H9 (cell line): ENCODE measurements around the gene SLC24A2. TPM values are rescaled to one million over a fixed set of nuclear protein-coding genes. Genes with fewer than 3 reads are reported as not detected.

ENCODE experiments used
- DNase-seq: peaks from one replicate; pipeline ENCODE4 v3.0.0-alpha.2; 2017
- H2AFZ ChIP-seq: one replicate; pipeline ENCODE4 v1.6.1; 2013; ENCODE audit warnings: mild to moderate bottlenecking, low read length, control low read depth, moderate library complexity
- H2AK5ac ChIP-seq: 2 replicates; pipeline ENCODE4 v1.6.1; 2013; ENCODE audit warnings: low read length, control low read depth, mixed read lengths; ENCODE audit not compliant: insufficient read length
- H2BK120ac ChIP-seq: one replicate; pipeline ENCODE4 v1.6.1; 2013; ENCODE audit warnings: low read depth, mild to moderate bottlenecking, low read length, control low read depth, inconsistent platforms; ENCODE audit not compliant: poor library complexity, severe bottlenecking
- H2BK12ac ChIP-seq: 2 replicates; pipeline ENCODE4 v1.6.1; 2013; ENCODE audit warnings: low read length, control low read depth, mixed read lengths, low read depth; ENCODE audit not compliant: insufficient read length
- H2BK15ac ChIP-seq: 2 replicates; pipeline ENCODE4 v1.6.1; 2013; ENCODE audit warnings: low read depth, low read length, control low read depth
- H2BK20ac ChIP-seq: one replicate; pipeline ENCODE4 v1.6.1; 2013; ENCODE audit warnings: low read depth, mild to moderate bottlenecking, low read length, control low read depth, inconsistent platforms; ENCODE audit not compliant: poor library complexity, severe bottlenecking
- H2BK5ac ChIP-seq: 2 replicates; pipeline ENCODE4 v1.6.1; 2013; ENCODE audit warnings: low read length, control low read depth, mixed read lengths; ENCODE audit not compliant: insufficient read length
- H3K14ac ChIP-seq: 2 replicates; pipeline ENCODE4 v1.6.1; 2013; ENCODE audit warnings: low read length, control low read depth; ENCODE audit not compliant: insufficient read depth
- H3K18ac ChIP-seq: 2 replicates; pipeline ENCODE4 v1.6.1; 2013; ENCODE audit warnings: low read depth, mild to moderate bottlenecking, mixed read lengths, low read length, control low read depth; ENCODE audit not compliant: insufficient read length
- H3K23ac ChIP-seq: 2 replicates; pipeline ENCODE4 v1.6.1; 2013; ENCODE audit warnings: low read length, control low read depth, mixed read lengths, low read depth; ENCODE audit not compliant: insufficient read length
- H3K23me2 ChIP-seq: 2 replicates; pipeline ENCODE4 v1.6.1; 2013; ENCODE audit warnings: low read depth, mild to moderate bottlenecking, mixed read lengths, low read length, control low read depth; ENCODE audit not compliant: insufficient read length, poor library complexity, severe bottlenecking
- H3K27ac ChIP-seq: 2 replicates; pipeline ENCODE4 v1.5.1; 2013; ENCODE audit warnings: low read length, control low read depth, mixed read lengths, low read depth; ENCODE audit not compliant: insufficient read length
- H3K27me3 ChIP-seq: 2 replicates; pipeline ENCODE4 v1.6.1; 2013; ENCODE audit warnings: low read length, control low read depth, inconsistent platforms; ENCODE audit not compliant: insufficient read depth
- H3K4ac ChIP-seq: 2 replicates; pipeline ENCODE4 v1.6.1; 2013; ENCODE audit warnings: low read depth, mild to moderate bottlenecking, control low read depth, inconsistent platforms, low read length, moderate library complexity
- H3K4me1 ChIP-seq: 2 replicates; pipeline ENCODE4 v1.6.1; 2013; ENCODE audit warnings: low read length, control low read depth, inconsistent platforms; ENCODE audit not compliant: insufficient read depth
- H3K4me2 ChIP-seq: 2 replicates; pipeline ENCODE4 v1.6.1; 2013; ENCODE audit warnings: low read length, control low read depth, mixed read lengths; ENCODE audit not compliant: insufficient read length, insufficient read depth
- H3K56ac ChIP-seq: 2 replicates; pipeline ENCODE4 v1.6.1; 2013; ENCODE audit warnings: low read depth, mild to moderate bottlenecking, mixed read lengths, low read length, control low read depth; ENCODE audit not compliant: insufficient read length
- H3K79me1 ChIP-seq: 2 replicates; pipeline ENCODE4 v1.6.1; 2013; ENCODE audit warnings: low read depth, mild to moderate bottlenecking, moderate library complexity, low read length, control low read depth, inconsistent platforms; ENCODE audit not compliant: insufficient read depth, poor library complexity, severe bottlenecking
- H3K79me2 ChIP-seq: 2 replicates; pipeline ENCODE4 v1.6.1; 2013; ENCODE audit warnings: low read length, control low read depth, inconsistent platforms; ENCODE audit not compliant: insufficient read depth
- H3K9ac ChIP-seq: 2 replicates; pipeline ENCODE4 v1.6.1; 2013; ENCODE audit warnings: low read length, control low read depth, mixed read lengths; ENCODE audit not compliant: insufficient read length; ENCODE audit errors: extremely low read depth
- H3K9me3 ChIP-seq: one replicate; pipeline ENCODE4 v1.6.1; 2013; ENCODE audit warnings: low read depth, low read length, inconsistent platforms; ENCODE audit not compliant: control insufficient read depth
- H3T11ph ChIP-seq: one replicate; pipeline ENCODE4 v1.6.1; 2013; ENCODE audit warnings: mild to moderate bottlenecking, low read length, control low read depth, inconsistent platforms
- H4K20me1 ChIP-seq: one replicate; pipeline ENCODE4 v1.6.1; 2013; ENCODE audit not compliant: control insufficient read depth, insufficient read length, insufficient read depth
- H4K5ac ChIP-seq: 2 replicates; pipeline ENCODE4 v1.6.1; 2013; ENCODE audit warnings: low read depth, mild to moderate bottlenecking, mixed read lengths, low read length, control low read depth; ENCODE audit not compliant: insufficient read length
- H4K8ac ChIP-seq: replicated peaks from 2 replicates; pipeline ENCODE4 v1.6.1; 2013; ENCODE audit warnings: low read length, control low read depth, mixed read lengths, low read depth; ENCODE audit not compliant: insufficient read length
- H4K91ac ChIP-seq: 2 replicates; pipeline ENCODE4 v1.6.1; 2013; ENCODE audit warnings: low read depth, mild to moderate bottlenecking, moderate library complexity, mixed read lengths, low read length, control low read depth; ENCODE audit not compliant: insufficient read length
- H3K27ac Mint-ChIP-seq, 3 experiments: 2 replicates in 2 of 3; 3 replicates in 1 of 3; pipeline ENCODE4 v1.8.0; 2020 to 2021; ENCODE audit warnings: mixed read lengths in 3 of 3, mild to moderate bottlenecking in 1 of 3, moderate library complexity in 1 of 3
- H3K27me3 Mint-ChIP-seq: 2 replicates; pipeline ENCODE4 v1.8.0; 2021; ENCODE audit warnings: low read depth, mild to moderate bottlenecking, moderate library complexity, mixed read lengths
- H3K36me3 Mint-ChIP-seq, 3 experiments: 2 replicates in 2 of 3; 3 replicates in 1 of 3; pipeline ENCODE4 v1.8.0; 2020 to 2021; ENCODE audit warnings: low read depth in 3 of 3, mixed read lengths in 3 of 3; ENCODE audit not compliant: insufficient read depth in 1 of 3
- H3K4me1 Mint-ChIP-seq, 2 experiments: 2 replicates each; pipeline ENCODE4 v1.8.0; 2020; ENCODE audit warnings: mixed read lengths in 2 of 2
- H3K4me3 Mint-ChIP-seq, 2 experiments: 2 replicates in 1 of 2; 3 replicates in 1 of 2; pipeline ENCODE4 v1.8.0; 2020 to 2021; ENCODE audit warnings: mild to moderate bottlenecking in 2 of 2, mixed read lengths in 2 of 2, moderate library complexity in 1 of 2
- H3K9me3 Mint-ChIP-seq, 2 experiments: 2 replicates in 1 of 2; 3 replicates in 1 of 2; pipeline ENCODE4 v1.8.0; 2020; ENCODE audit warnings: mild to moderate bottlenecking in 2 of 2, mixed read lengths in 2 of 2, moderate library complexity in 1 of 2
- WGBS: extraction: QIAGEN DNeasy Blood & Tissue Kit; methylation state at CpG from one replicate; pipeline ENCODE4 v1.1.7; 2013; ENCODE audit warnings: missing lambda C conversion rate, low lambda C conversion rate, mixed read lengths; ENCODE audit not compliant: insufficient read length; ENCODE audit errors: extremely low coverage; 5-methylcytosine and 5-hydroxymethylcytosine counted together
- total RNA-seq: library from RNA; stranded (reverse); gene quantifications from 2 replicates; pipeline ENCODE4 v1.2.1, GENCODE V29; 2021
- TF ChIP-seq, protein P1 (sequence below): fragments of 200-600 bp; sonication (generic); conservative IDR thresholded peaks from 3 replicates; pipeline ENCODE4 v1.8.0; 2021; ENCODE audit warnings: antibody characterized with exemption, mild to moderate bottlenecking

Gene SLC24A2
- total RNA-seq, 1 experiment from 2014 or later: 6.2 TPM

DNA sequence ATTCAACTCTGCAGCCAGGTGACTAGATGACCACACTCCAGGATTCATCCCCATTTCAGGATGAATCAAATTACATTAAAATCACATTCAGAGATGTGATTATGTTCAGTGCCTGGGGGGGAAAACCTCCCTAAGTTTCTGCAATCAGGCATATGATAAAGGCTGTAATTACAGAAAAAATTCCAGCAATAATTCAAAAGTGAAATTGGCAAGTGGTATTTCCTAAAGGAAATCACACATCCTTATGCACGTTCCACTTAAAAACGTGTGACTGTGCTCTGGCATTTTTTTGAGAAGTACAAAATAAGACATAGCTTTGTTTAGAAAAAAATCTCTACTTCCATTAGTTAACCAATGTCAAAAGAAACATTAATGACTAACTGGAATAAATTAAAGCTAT, 5.3 kb downstream of the SLC24A2 start:
- Histone ChIP-seq H2AFZ (no peak overlapping the region), H4K91ac (no peak overlapping the region), H4K20me1 (no peaks in the 10 kb centered on the region), H4K5ac (no peak overlapping the region), H2BK15ac (no peak overlapping the region), H4K8ac (no peak overlapping the region), H2AK5ac (no peak overlapping the region), H3K79me2 (no peaks in the 10 kb centered on the region), H3K27me3 (no peaks in the 10 kb centered on the region), H3K79me1 (no peaks in the 10 kb centered on the region), H3K18ac (no peak overlapping the region), H3K56ac (no peak overlapping the region), H2BK5ac (no peak overlapping the region), H2BK20ac (no peak overlapping the region), H3K14ac (no peak overlapping the region), H3T11ph (no peak overlapping the region), H3K9ac (no peak overlapping the region), H3K4ac (no peak overlapping the region), H2BK120ac (no peak overlapping the region), H3K27ac (no peak overlapping the region), H3K9me3 (no peaks in the 10 kb centered on the region), H3K4me2 (no peak overlapping the region), H3K23ac (no peak overlapping the region), H3K4me1 (peaks cover 5% of the 10 kb centered on the region; the same call in 1 of the 2 replicates), H2BK12ac (no peak overlapping the region), H3K23me2 (peaks cover 6% of the 10 kb centered on the region)
- no CpG with 5 or more reads among the region's 2 CpGs for WGBS
- Mint-ChIP-seq H3K9me3 (no peaks in the 10 kb centered on the region; a peak in 1 of 5 replicates), H3K27ac (no peak overlapping the region), H3K27me3 (no peaks in the 10 kb centered on the region), H3K36me3 (peaks cover 4 to 17% (median 15%) of the 10 kb centered on the region in 3 experiments; a peak in 6 of 7 replicates), H3K4me3 (no peak overlapping the region), H3K4me1 (peaks cover 31 to 39% of the 10 kb centered on the region in 2 experiments)
- DNase-seq: no peak
- TF ChIP-seq, protein P1, sequence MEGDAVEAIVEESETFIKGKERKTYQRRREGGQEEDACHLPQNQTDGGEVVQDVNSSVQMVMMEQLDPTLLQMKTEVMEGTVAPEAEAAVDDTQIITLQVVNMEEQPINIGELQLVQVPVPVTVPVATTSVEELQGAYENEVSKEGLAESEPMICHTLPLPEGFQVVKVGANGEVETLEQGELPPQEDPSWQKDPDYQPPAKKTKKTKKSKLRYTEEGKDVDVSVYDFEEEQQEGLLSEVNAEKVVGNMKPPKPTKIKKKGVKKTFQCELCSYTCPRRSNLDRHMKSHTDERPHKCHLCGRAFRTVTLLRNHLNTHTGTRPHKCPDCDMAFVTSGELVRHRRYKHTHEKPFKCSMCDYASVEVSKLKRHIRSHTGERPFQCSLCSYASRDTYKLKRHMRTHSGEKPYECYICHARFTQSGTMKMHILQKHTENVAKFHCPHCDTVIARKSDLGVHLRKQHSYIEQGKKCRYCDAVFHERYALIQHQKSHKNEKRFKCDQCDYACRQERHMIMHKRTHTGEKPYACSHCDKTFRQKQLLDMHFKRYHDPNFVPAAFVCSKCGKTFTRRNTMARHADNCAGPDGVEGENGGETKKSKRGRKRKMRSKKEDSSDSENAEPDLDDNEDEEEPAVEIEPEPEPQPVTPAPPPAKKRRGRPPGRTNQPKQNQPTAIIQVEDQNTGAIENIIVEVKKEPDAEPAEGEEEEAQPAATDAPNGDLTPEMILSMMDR: no peak
